PC-9 (cell line): ENCODE measurements around the gene MED16.

Source experiments
- CTCF ChIP-seq: fragments of 200-600 bp; sonication (generic); conservative IDR thresholded peaks from 2 replicates; pipeline ENCODE4 v1.6.1; 2017; ENCODE audit warnings: mixed run types, antibody characterized with exemption, mild to moderate bottlenecking, moderate library complexity
- EZH2 ChIP-seq: fragments of 200-600 bp; sonication (generic); IDR thresholded peaks from 2 replicates; pipeline ENCODE4 v1.8.0; 2017; ENCODE audit warnings: antibody characterized with exemption, low read depth

- TF ChIP-seq CTCF = no peak
- no peak for TF ChIP-seq EZH2
These were observed 29.7 kb downstream of the MED16 start for GRCh38 chr19:863315-863620.
